ENCODE data around the gene LCN1. TPM values are rescaled to one million over a fixed set of nuclear protein-coding genes. Genes with fewer than 3 reads are reported as not detected.

Gene LCN1
- polyA plus RNA-seq, 1 donor from 2014 or later, result not detected

GRCh38 chr9:135499326-135500070 is 21.7 kb upstream of the LCN1 start:
- Histone ChIP-seq H3F3A (ENCODE audit: insufficient read depth, low read length, poor library complexity, severe bottlenecking) (no peaks in the 10 kb centered on the region), H3K36me3 (ENCODE audit: insufficient read depth, low read length) (no peaks in the 10 kb centered on the region), H3K27ac (ENCODE audit: low read length) (peak overlapping the region; percentile 71), H3K9ac (ENCODE audit: low read length) (peak overlapping the region; percentile 91), H3K79me2 (replicated peaks; ENCODE audit: insufficient read depth, low read length) (peaks cover 12% of the 10 kb centered on the region), H3K4me3 (ENCODE audit: low read length) (peak overlapping the region; percentile 99), H3K9me3 (ENCODE audit: low read length) (no peaks in the 10 kb centered on the region), H2AFZ (ENCODE audit: low read depth, low read length) (peak overlapping the region; percentile 85), H3K27me3 (ENCODE audit: insufficient read depth, low read depth, low read length) (no peaks in the 10 kb centered on the region), H4K20me1 (ENCODE audit: insufficient read depth) (no peaks in the 10 kb centered on the region), H3K4me2 (ENCODE audit: low read length) (peak overlapping the region; percentile 89), H3K9me2 (ENCODE audit: insufficient read depth, low read length) (no peaks in the 10 kb centered on the region)
- TF ChIP-seq MXI1 (conservative IDR thresholded peaks at IDR 0.05; ENCODE audit: poor library complexity, severe bottlenecking) (peak; percentile 99), SMC3 (conservative IDR thresholded peaks at IDR 0.05; ENCODE audit: poor library complexity) (peak; percentile 15), REST (IDR thresholded peaks at IDR 0.05; ENCODE audit: borderline replicate concordance) (peak; percentile 58), EZH2 (IDR thresholded peaks at IDR 0.05; ENCODE audit: borderline replicate concordance, insufficient read depth, low read length, poor library complexity, severe bottlenecking) (no peak), POLR2AphosphoS5 (IDR thresholded peaks at IDR 0.05) (peak; percentile 34), CTCF (IDR thresholded peaks at IDR 0.05; ENCODE audit: poor library complexity, severe bottlenecking) (peak; percentile 26), EP300 (conservative IDR thresholded peaks at IDR 0.05; ENCODE audit: poor library complexity, severe bottlenecking) (no peak), RAD21 (conservative IDR thresholded peaks at IDR 0.05) (no peak), TAF1 (IDR thresholded peaks at IDR 0.05; ENCODE audit: low read depth) (no peak)

- Histone ChIP-seq H3K9ac (ENCODE audit: low read length) (peak overlapping the region; percentile 91), H3K9me3 (ENCODE audit: low read length) (no peaks in the 10 kb centered on the region), H3K4me3 (ENCODE audit: low read length) (peak overlapping the region; percentile 99), H3K27me3 (ENCODE audit: insufficient read depth, low read depth, low read length) (no peaks in the 10 kb centered on the region), H3K36me3 (ENCODE audit: insufficient read depth, low read length) (no peaks in the 10 kb centered on the region), H3F3A (ENCODE audit: insufficient read depth, low read length, poor library complexity, severe bottlenecking) (no peaks in the 10 kb centered on the region), H3K4me2 (ENCODE audit: low read length) (peak overlapping the region; percentile 89), H2AFZ (ENCODE audit: low read depth, low read length) (peak overlapping the region; percentile 85), H3K79me2 (replicated peaks; ENCODE audit: insufficient read depth, low read length) (peaks cover 12% of the 10 kb centered on the region), H3K27ac (ENCODE audit: low read length) (peak overlapping the region; percentile 71), H4K20me1 (ENCODE audit: insufficient read depth) (no peaks in the 10 kb centered on the region), H3K9me2 (ENCODE audit: insufficient read depth, low read length) (no peaks in the 10 kb centered on the region)
- no peak for TF ChIP-seq CTCF (IDR thresholded peaks at IDR 0.05; ENCODE audit: poor library complexity, severe bottlenecking)
- no peak for TF ChIP-seq MXI1 (conservative IDR thresholded peaks at IDR 0.05; ENCODE audit: poor library complexity, severe bottlenecking)
- TF ChIP-seq RAD21 (conservative IDR thresholded peaks at IDR 0.05), result no peak
- no peak for TF ChIP-seq POLR2AphosphoS5 (IDR thresholded peaks at IDR 0.05)
- no peak for TF ChIP-seq TAF1 (IDR thresholded peaks at IDR 0.05; ENCODE audit: low read depth)
- TF ChIP-seq EP300 (conservative IDR thresholded peaks at IDR 0.05; ENCODE audit: poor library complexity, severe bottlenecking), result no peak
- no peak for TF ChIP-seq EZH2 (IDR thresholded peaks at IDR 0.05; ENCODE audit: borderline replicate concordance, insufficient read depth, low read length, poor library complexity, severe bottlenecking)
- no peak for TF ChIP-seq SMC3 (conservative IDR thresholded peaks at IDR 0.05; ENCODE audit: poor library complexity)
- no peak for TF ChIP-seq REST (IDR thresholded peaks at IDR 0.05; ENCODE audit: borderline replicate concordance)
Observed at GRCh38 chr9:135500071-135500524, 21.1 kb upstream of the LCN1 start.

Measured in neural cell (in vitro differentiated cells).